Loucy (cell line): Measurements from ENCODE around the gene SLC35E3.

Experiments used
- H2AFZ ChIP-seq: fragments of 200-600 bp; sonication (generic); 2 replicates; pipeline ENCODE4 v1.6.0; 2016; ENCODE audit warnings: antibody characterized with exemption, mild to moderate bottlenecking, low read length, moderate library complexity
- H3F3A ChIP-seq: fragments of 200-600 bp; 2 replicates; pipeline ENCODE4 v1.6.0; 2016; ENCODE audit warnings: antibody characterized with exemption, low read depth, mild to moderate bottlenecking
- H3K27me3 ChIP-seq: fragments of 200-600 bp; sonication (generic); 2 replicates; pipeline ENCODE4 v1.6.1; 2014; ENCODE audit warnings: low read length, mild to moderate bottlenecking; ENCODE audit not compliant: insufficient read depth, poor library complexity, severe bottlenecking
- H3K36me3 ChIP-seq: fragments of 200-600 bp; sonication (generic); 2 replicates; pipeline ENCODE4 v1.6.1; 2016; ENCODE audit warnings: low read length; ENCODE audit not compliant: insufficient read depth
- H3K4me1 ChIP-seq: fragments of 200-600 bp; sonication (generic); 2 replicates; pipeline ENCODE4 v1.5.1; 2014; ENCODE audit warnings: low read length, mild to moderate bottlenecking; ENCODE audit not compliant: insufficient read depth, poor library complexity, severe bottlenecking
- H3K4me2 ChIP-seq: fragments of 200-600 bp; sonication (generic); 2 replicates; pipeline ENCODE4 v1.6.0; 2014; ENCODE audit warnings: antibody characterized with exemption, low read length, low read depth, mild to moderate bottlenecking; ENCODE audit not compliant: poor library complexity, severe bottlenecking
- H3K4me3 ChIP-seq: fragments of 200-600 bp; sonication (generic); 2 replicates; pipeline ENCODE4 v1.5.1; 2014; ENCODE audit warnings: low read length, mild to moderate bottlenecking, mixed read lengths; ENCODE audit not compliant: poor library complexity, severe bottlenecking
- H3K79me2 ChIP-seq: fragments of 200-600 bp; sonication (generic); 2 replicates; pipeline ENCODE4 v1.6.1; 2014; ENCODE audit warnings: low read length; ENCODE audit not compliant: insufficient read depth
- H3K9ac ChIP-seq: fragments of 200-600 bp; sonication (generic); 2 replicates; pipeline ENCODE4 v1.6.0; 2014; ENCODE audit warnings: mild to moderate bottlenecking, low read depth, low read length, moderate library complexity; ENCODE audit not compliant: poor library complexity, severe bottlenecking
- H3K9me2 ChIP-seq: fragments of 200-600 bp; sonication (generic); replicated peaks from 2 replicates; pipeline ENCODE4 v1.6.1; 2016; ENCODE audit warnings: low read depth, low read length, mixed read lengths
- H3K9me3 ChIP-seq: fragments of 200-600 bp; sonication (generic); 2 replicates; pipeline ENCODE4 v1.6.1; 2014; ENCODE audit warnings: mild to moderate bottlenecking, antibody characterized with exemption, low read length, low read depth; ENCODE audit not compliant: insufficient read depth
- H4K20me1 ChIP-seq: fragments of 200-600 bp; sonication (generic); 2 replicates; pipeline ENCODE4 v1.6.0; 2014; ENCODE audit warnings: antibody characterized with exemption, low read length, mild to moderate bottlenecking; ENCODE audit not compliant: insufficient read depth, poor library complexity, severe bottlenecking
- CTCF ChIP-seq: fragments of 200-600 bp; sonication (generic); conservative IDR thresholded peaks from 2 replicates; pipeline ENCODE4 v1.5.1; 2014; ENCODE audit warnings: mild to moderate bottlenecking, antibody characterized with exemption, low read length
- EZH2phosphoT487 ChIP-seq: fragments of 200-600 bp; IDR thresholded peaks from 2 replicates; pipeline ENCODE4 v1.6.1; 2018; ENCODE audit warnings: antibody characterized with exemption, mild to moderate bottlenecking, moderate library complexity, borderline replicate concordance

Gene SLC35E3

GRCh38 chr12:68790081-68790951, 44.3 kb downstream of the SLC35E3 start:
- Histone ChIP-seq H3K4me2 (no peak overlapping the region), H3K79me2 (no peaks in the 10 kb centered on the region)

GRCh38 chr12:68790952-68791234, 44.9 kb downstream of the SLC35E3 start:
- no peak for TF ChIP-seq EZH2phosphoT487
- no peak for TF ChIP-seq CTCF
- H3K4me1 ChIP-seq, result peaks cover 16% of the 10 kb centered on the region

More at GRCh38 chr12:68790081-68790951, 44.3 kb downstream of the SLC35E3 start:
- Histone ChIP-seq H3K27me3 (no peaks in the 10 kb centered on the region), H3K9me3 (no peaks in the 10 kb centered on the region), H3K9ac (no peak overlapping the region), H2AFZ (no peak overlapping the region), H3K4me1 (peaks cover 16% of the 10 kb centered on the region), H3K4me3 (no peak overlapping the region), H3F3A (no peaks in the 10 kb centered on the region), H3K36me3 (no peaks in the 10 kb centered on the region), H3K9me2 (no peaks in the 10 kb centered on the region), H4K20me1 (no peaks in the 10 kb centered on the region)
- TF ChIP-seq EZH2phosphoT487 (no peak), CTCF (no peak)

GRCh38 chr12:68791897-68792481, 46.0 kb downstream of the SLC35E3 start:
- Histone ChIP-seq H3K79me2 (no peaks in the 10 kb centered on the region), H3K27me3 (no peaks in the 10 kb centered on the region), H3F3A (no peaks in the 10 kb centered on the region), H3K9me3 (no peaks in the 10 kb centered on the region), H3K36me3 (no peaks in the 10 kb centered on the region), H3K4me3 (no peak overlapping the region), H4K20me1 (no peaks in the 10 kb centered on the region), H3K4me2 (no peak overlapping the region), H2AFZ (no peak overlapping the region), H3K4me1 (peaks cover 16% of the 10 kb centered on the region), H3K9me2 (no peaks in the 10 kb centered on the region), H3K9ac (no peak overlapping the region)
- TF ChIP-seq CTCF, result no peak
- no peak for TF ChIP-seq EZH2phosphoT487

More at GRCh38 chr12:68790952-68791234, 44.9 kb downstream of the SLC35E3 start:
- H3K79me2 ChIP-seq, result no peaks in the 10 kb centered on the region
- H3F3A ChIP-seq, result no peaks in the 10 kb centered on the region
- H3K9ac ChIP-seq, result no peak overlapping the region
- H3K9me2 ChIP-seq, result no peaks in the 10 kb centered on the region
- H3K36me3 ChIP-seq, result no peaks in the 10 kb centered on the region
- no peak overlapping the region for H3K4me2 ChIP-seq
- H4K20me1 ChIP-seq, result no peaks in the 10 kb centered on the region
- H3K4me3 ChIP-seq, result no peak overlapping the region
- H3K27me3 ChIP-seq, result no peaks in the 10 kb centered on the region
- no peaks in the 10 kb centered on the region for H3K9me3 ChIP-seq
- H2AFZ ChIP-seq, result no peak overlapping the region
